BLaER1 (cell line): ENCODE measurements around the gene PTPRN2.
"Not testable (repeated sequence)": the region's sequence is repeated elsewhere in the genome, so short reads cannot be mapped to it uniquely, and the experiment has no call there.

Source experiments
- H3K27ac ChIP-seq: shearing (Covaris generic); formaldehyde crosslinking; 2 replicates; pipeline ENCODE4 v1.8.1; 2022
- H3K27me3 ChIP-seq: shearing (Covaris generic); formaldehyde crosslinking; 2 replicates; pipeline ENCODE4 v1.8.1; 2022
- H3K36me3 ChIP-seq: shearing (Covaris generic); formaldehyde crosslinking; 2 replicates; pipeline ENCODE4 v1.8.1; 2022
- H3K4me1 ChIP-seq: shearing (Covaris generic); formaldehyde crosslinking; 2 replicates; pipeline ENCODE4 v1.8.1; 2022
- H3K4me2 ChIP-seq: shearing (Covaris generic); formaldehyde crosslinking; 2 replicates; pipeline ENCODE4 v1.8.1; 2022
- H3K4me3 ChIP-seq: shearing (Covaris generic); formaldehyde crosslinking; 2 replicates; pipeline ENCODE4 v1.8.1; 2022
- H3K9ac ChIP-seq: shearing (Covaris generic); formaldehyde crosslinking; 2 replicates; pipeline ENCODE4 v1.8.1; 2022
- H3K9me3 ChIP-seq: shearing (Covaris generic); formaldehyde crosslinking; 2 replicates; pipeline ENCODE4 v1.8.1; 2022
- H4K20me1 ChIP-seq: shearing (Covaris generic); formaldehyde crosslinking; 2 replicates; pipeline ENCODE4 v1.8.1; 2022
- Cebpa-rat ChIP-seq: shearing (Covaris generic); IDR thresholded peaks from 2 replicates; pipeline ENCODE4 v1.8.1; 2022

PTPRN2 gene

GRCh38 chr7:158386866-158387545 lies 200.6 kb downstream of the PTPRN2 start:
- peaks cover 10% of the 10 kb centered on the region for H3K9me3 ChIP-seq
- H3K9ac ChIP-seq = no peak overlapping the region
- no peaks in the 10 kb centered on the region for H3K27me3 ChIP-seq
- no peaks in the 10 kb centered on the region for H3K4me1 ChIP-seq
- no peaks in the 10 kb centered on the region for H4K20me1 ChIP-seq
- H3K4me3 ChIP-seq = no peak overlapping the region
- TF ChIP-seq Cebpa-rat = no peak
- H3K36me3 ChIP-seq = no peaks in the 10 kb centered on the region
- H3K4me2 ChIP-seq = no peak overlapping the region
- no peak overlapping the region for H3K27ac ChIP-seq

- no peak overlapping the region for H3K9ac ChIP-seq
- H4K20me1 ChIP-seq = no peaks in the 10 kb centered on the region
- H3K4me1 ChIP-seq = no peaks in the 10 kb centered on the region
- peaks cover 18% of the 10 kb centered on the region for H3K9me3 ChIP-seq
- H3K36me3 ChIP-seq = no peaks in the 10 kb centered on the region
- H3K27ac ChIP-seq = no peak overlapping the region
- TF ChIP-seq Cebpa-rat = no peak
- no peak overlapping the region for H3K4me2 ChIP-seq
- H3K4me3 ChIP-seq = no peak overlapping the region
- H3K27me3 ChIP-seq = no peaks in the 10 kb centered on the region
Measured at GRCh38 chr7:158386355-158386618, 201.3 kb downstream of the PTPRN2 start.

GRCh38 chr7:158385496-158386354 lies 201.9 kb downstream of the PTPRN2 start:
- H3K36me3 ChIP-seq, H3K9ac ChIP-seq, H3K4me3 ChIP-seq, H3K27ac ChIP-seq, H3K27me3 ChIP-seq, H3K4me2 ChIP-seq, H3K4me1 ChIP-seq, H4K20me1 ChIP-seq: not testable (repeated sequence)
- H3K9me3 ChIP-seq = peaks cover 23% of the 10 kb centered on the region

GRCh38 chr7:158384746-158385145 lies 202.9 kb downstream of the PTPRN2 start:
- no peak overlapping the region for H3K27ac ChIP-seq
- TF ChIP-seq Cebpa-rat = no peak
- peaks cover 33% of the 10 kb centered on the region for H3K9me3 ChIP-seq
- H3K4me3 ChIP-seq = no peak overlapping the region
- H3K9ac ChIP-seq = no peak overlapping the region
- no peaks in the 10 kb centered on the region for H4K20me1 ChIP-seq
- no peaks in the 10 kb centered on the region for H3K4me1 ChIP-seq
- no peaks in the 10 kb centered on the region for H3K36me3 ChIP-seq
- no peaks in the 10 kb centered on the region for H3K27me3 ChIP-seq
- H3K4me2 ChIP-seq = no peak overlapping the region

- Histone ChIP-seq H3K27me3 (no peaks in the 10 kb centered on the region), H3K4me1 (no peaks in the 10 kb centered on the region), H3K4me2 (no peak overlapping the region), H3K9me3 (peaks cover 42% of the 10 kb centered on the region), H3K36me3 (no peaks in the 10 kb centered on the region), H3K27ac (no peak overlapping the region), H3K4me3 (no peak overlapping the region), H4K20me1 (no peaks in the 10 kb centered on the region), H3K9ac (no peak overlapping the region)
- peak; percentile 22; the same call in 1 of the 2 replicates for TF ChIP-seq Cebpa-rat
Measured at GRCh38 chr7:158383665-158384064, 204.0 kb downstream of the PTPRN2 start.

GRCh38 chr7:158382363-158383254 lies 205.0 kb downstream of the PTPRN2 start:
- H3K9me3 ChIP-seq = peaks cover 42% of the 10 kb centered on the region
- no peak for TF ChIP-seq Cebpa-rat

GRCh38 chr7:158381956-158382355 lies 205.7 kb downstream of the PTPRN2 start:
- Histone ChIP-seq H3K4me2 (no peak overlapping the region), H3K4me1 (no peaks in the 10 kb centered on the region), H3K4me3 (no peak overlapping the region), H3K9me3 (peaks cover 42% of the 10 kb centered on the region), H4K20me1 (no peaks in the 10 kb centered on the region), H3K27me3 (no peaks in the 10 kb centered on the region), H3K9ac (no peak overlapping the region), H3K27ac (no peak overlapping the region), H3K36me3 (no peaks in the 10 kb centered on the region)
- no peak for TF ChIP-seq Cebpa-rat

More at GRCh38 chr7:158382363-158383254, 205.0 kb downstream of the PTPRN2 start:
- H3K27ac ChIP-seq = no peak overlapping the region
- H3K9ac ChIP-seq = no peak overlapping the region
- H3K4me3 ChIP-seq = no peak overlapping the region
- no peaks in the 10 kb centered on the region for H4K20me1 ChIP-seq
- H3K4me1 ChIP-seq = no peaks in the 10 kb centered on the region
- H3K27me3 ChIP-seq = no peaks in the 10 kb centered on the region
- no peaks in the 10 kb centered on the region for H3K36me3 ChIP-seq
- no peak overlapping the region for H3K4me2 ChIP-seq

GRCh38 chr7:158378978-158379377 lies 208.6 kb downstream of the PTPRN2 start:
- H3K27me3 ChIP-seq = no peaks in the 10 kb centered on the region
- H3K27ac ChIP-seq = no peak overlapping the region
- H3K4me3 ChIP-seq = no peak overlapping the region
- no peak overlapping the region for H3K4me2 ChIP-seq
- H3K4me1 ChIP-seq = no peaks in the 10 kb centered on the region
- H3K9me3 ChIP-seq = peaks cover 37% of the 10 kb centered on the region
- TF ChIP-seq Cebpa-rat = no peak
- no peaks in the 10 kb centered on the region for H3K36me3 ChIP-seq
- H4K20me1 ChIP-seq = no peaks in the 10 kb centered on the region
- H3K9ac ChIP-seq = no peak overlapping the region

GRCh38 chr7:158377800-158378623 lies 209.6 kb downstream of the PTPRN2 start:
- H3K9ac ChIP-seq = no peak overlapping the region
- H3K9me3 ChIP-seq = peaks cover 34% of the 10 kb centered on the region
- no peak overlapping the region for H3K4me3 ChIP-seq
- H3K27ac ChIP-seq = no peak overlapping the region
- no peaks in the 10 kb centered on the region for H3K36me3 ChIP-seq
- no peaks in the 10 kb centered on the region for H3K27me3 ChIP-seq
- no peak for TF ChIP-seq Cebpa-rat
- no peak overlapping the region for H3K4me2 ChIP-seq
- no peaks in the 10 kb centered on the region for H4K20me1 ChIP-seq
- no peaks in the 10 kb centered on the region for H3K4me1 ChIP-seq

- not testable (repeated sequence) for H3K9ac ChIP-seq, H3K4me1 ChIP-seq, H3K4me3 ChIP-seq, H3K27ac ChIP-seq, H3K27me3 ChIP-seq, H4K20me1 ChIP-seq, H3K36me3 ChIP-seq, H3K4me2 ChIP-seq
- H3K9me3 ChIP-seq = peaks cover 30% of the 10 kb centered on the region
Measured at GRCh38 chr7:158376839-158377186, 210.8 kb downstream of the PTPRN2 start.

- not testable (repeated sequence) for H3K4me3 ChIP-seq, H3K4me1 ChIP-seq, H3K4me2 ChIP-seq, H3K9ac ChIP-seq, H3K27me3 ChIP-seq, H3K36me3 ChIP-seq, H3K27ac ChIP-seq, H4K20me1 ChIP-seq
- peaks cover 25% of the 10 kb centered on the region for H3K9me3 ChIP-seq
Measured at GRCh38 chr7:158376146-158376838, 211.3 kb downstream of the PTPRN2 start.
